Osteoblast (primary cell): ENCODE measurements around the gene BRCA1. TPM values are rescaled to one million over a fixed set of nuclear protein-coding genes. Genes with fewer than 3 reads are reported as not detected.

Experiments
- DNase-seq: peaks from one replicate; pipeline ENCODE4 v3.0.0; 2011; ENCODE audit warnings: low spot score, mixed read lengths; ENCODE audit not compliant: insufficient read length; ENCODE audit errors: missing footprints
- H2AFZ ChIP-seq: 2 replicates; pipeline ENCODE4 v1.6.0; 2011; ENCODE audit warnings: mild to moderate bottlenecking, low read length
- H3K27ac ChIP-seq: 2 replicates; pipeline ENCODE4 v1.5.1; 2011; ENCODE audit warnings: mild to moderate bottlenecking, low read depth, low read length, moderate library complexity
- H3K27me3 ChIP-seq: 2 replicates; pipeline ENCODE4 v1.6.0; 2012; ENCODE audit warnings: mild to moderate bottlenecking, control low read depth, inconsistent platforms, low read length, moderate library complexity; ENCODE audit not compliant: insufficient read depth
- H3K36me3 ChIP-seq: 2 replicates; pipeline ENCODE4 v1.5.1; 2011; ENCODE audit warnings: mild to moderate bottlenecking, low read length, control low read depth, moderate library complexity; ENCODE audit not compliant: insufficient read depth
- H3K4me1 ChIP-seq: 2 replicates; pipeline ENCODE4 v1.5.1; 2011; ENCODE audit warnings: mild to moderate bottlenecking, low read length, control low read depth, moderate library complexity; ENCODE audit not compliant: insufficient read depth
- H3K4me2 ChIP-seq: 2 replicates; pipeline ENCODE4 v1.6.0; 2011; ENCODE audit warnings: mild to moderate bottlenecking, low read length; ENCODE audit not compliant: insufficient read depth
- H3K4me3 ChIP-seq: fragments of 200-600 bp; sonication (generic); 3 replicates; pipeline ENCODE4 v1.5.1; 2012; ENCODE audit warnings: mild to moderate bottlenecking, low read length, inconsistent platforms; ENCODE audit not compliant: insufficient read depth
- H3K79me2 ChIP-seq: 2 replicates; pipeline ENCODE4 v1.6.0; 2012; ENCODE audit warnings: mild to moderate bottlenecking, low read length, control low read depth, inconsistent platforms; ENCODE audit not compliant: insufficient read depth
- H3K9me3 ChIP-seq: 2 replicates; pipeline ENCODE4 v1.5.1; 2011; ENCODE audit warnings: low read depth, low read length, control low read depth
- H4K20me1 ChIP-seq: 2 replicates; pipeline ENCODE4 v1.6.0; 2012; ENCODE audit warnings: mild to moderate bottlenecking, low read length, control low read depth; ENCODE audit not compliant: insufficient read depth
- total RNA-seq: library from RNA; depleted of rRNA; stranded (reverse); fragments of >200 nt; gene quantifications from 2 replicates; pipeline ENCODE4 v1.2.3, GENCODE V29; 2012
- TF ChIP-seq, protein P1 (sequence below): IDR thresholded peaks from 2 replicates; pipeline ENCODE4 v1.5.1; 2011; ENCODE audit warnings: mild to moderate bottlenecking, low read depth, low read length, moderate library complexity; ENCODE audit errors: extremely low read depth

Gene BRCA1
- total RNA-seq, 1 donor, result 5.4 TPM

DNA sequence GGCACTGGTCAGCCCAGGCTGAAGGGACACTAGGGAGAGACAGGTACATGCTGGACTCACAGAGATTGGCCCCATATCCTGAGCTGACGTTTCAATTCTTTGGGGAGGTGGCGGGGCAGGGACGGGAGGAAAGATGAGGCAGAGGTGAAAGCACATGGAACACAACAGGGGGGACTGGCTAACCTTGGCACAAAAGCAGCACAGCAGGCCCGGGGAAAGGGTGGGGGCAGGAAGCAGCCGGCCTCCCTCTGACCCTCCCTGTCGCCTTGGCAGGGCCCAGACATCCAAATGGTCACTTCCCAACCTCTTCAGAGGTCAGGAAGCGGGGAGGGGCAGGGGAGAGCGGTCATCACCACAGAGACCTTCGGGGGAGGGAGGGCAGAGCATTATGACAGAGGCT lies 109.6 kb downstream of the BRCA1 start:
- Histone ChIP-seq H3K4me2 (no peak overlapping the region), H3K27me3 (no peaks in the 10 kb centered on the region), H4K20me1 (peaks cover 26% of the 10 kb centered on the region), H3K9me3 (no peaks in the 10 kb centered on the region), H3K27ac (no peak overlapping the region), H2AFZ (no peak overlapping the region), H3K36me3 (peaks cover 46% of the 10 kb centered on the region), H3K79me2 (peaks cover 48% of the 10 kb centered on the region), H3K4me1 (peaks cover 22% of the 10 kb centered on the region), H3K4me3 (no peak overlapping the region)
- TF ChIP-seq, protein P1, sequence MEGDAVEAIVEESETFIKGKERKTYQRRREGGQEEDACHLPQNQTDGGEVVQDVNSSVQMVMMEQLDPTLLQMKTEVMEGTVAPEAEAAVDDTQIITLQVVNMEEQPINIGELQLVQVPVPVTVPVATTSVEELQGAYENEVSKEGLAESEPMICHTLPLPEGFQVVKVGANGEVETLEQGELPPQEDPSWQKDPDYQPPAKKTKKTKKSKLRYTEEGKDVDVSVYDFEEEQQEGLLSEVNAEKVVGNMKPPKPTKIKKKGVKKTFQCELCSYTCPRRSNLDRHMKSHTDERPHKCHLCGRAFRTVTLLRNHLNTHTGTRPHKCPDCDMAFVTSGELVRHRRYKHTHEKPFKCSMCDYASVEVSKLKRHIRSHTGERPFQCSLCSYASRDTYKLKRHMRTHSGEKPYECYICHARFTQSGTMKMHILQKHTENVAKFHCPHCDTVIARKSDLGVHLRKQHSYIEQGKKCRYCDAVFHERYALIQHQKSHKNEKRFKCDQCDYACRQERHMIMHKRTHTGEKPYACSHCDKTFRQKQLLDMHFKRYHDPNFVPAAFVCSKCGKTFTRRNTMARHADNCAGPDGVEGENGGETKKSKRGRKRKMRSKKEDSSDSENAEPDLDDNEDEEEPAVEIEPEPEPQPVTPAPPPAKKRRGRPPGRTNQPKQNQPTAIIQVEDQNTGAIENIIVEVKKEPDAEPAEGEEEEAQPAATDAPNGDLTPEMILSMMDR, result no peak
- DNase-seq, result peak; percentile 35

DNA sequence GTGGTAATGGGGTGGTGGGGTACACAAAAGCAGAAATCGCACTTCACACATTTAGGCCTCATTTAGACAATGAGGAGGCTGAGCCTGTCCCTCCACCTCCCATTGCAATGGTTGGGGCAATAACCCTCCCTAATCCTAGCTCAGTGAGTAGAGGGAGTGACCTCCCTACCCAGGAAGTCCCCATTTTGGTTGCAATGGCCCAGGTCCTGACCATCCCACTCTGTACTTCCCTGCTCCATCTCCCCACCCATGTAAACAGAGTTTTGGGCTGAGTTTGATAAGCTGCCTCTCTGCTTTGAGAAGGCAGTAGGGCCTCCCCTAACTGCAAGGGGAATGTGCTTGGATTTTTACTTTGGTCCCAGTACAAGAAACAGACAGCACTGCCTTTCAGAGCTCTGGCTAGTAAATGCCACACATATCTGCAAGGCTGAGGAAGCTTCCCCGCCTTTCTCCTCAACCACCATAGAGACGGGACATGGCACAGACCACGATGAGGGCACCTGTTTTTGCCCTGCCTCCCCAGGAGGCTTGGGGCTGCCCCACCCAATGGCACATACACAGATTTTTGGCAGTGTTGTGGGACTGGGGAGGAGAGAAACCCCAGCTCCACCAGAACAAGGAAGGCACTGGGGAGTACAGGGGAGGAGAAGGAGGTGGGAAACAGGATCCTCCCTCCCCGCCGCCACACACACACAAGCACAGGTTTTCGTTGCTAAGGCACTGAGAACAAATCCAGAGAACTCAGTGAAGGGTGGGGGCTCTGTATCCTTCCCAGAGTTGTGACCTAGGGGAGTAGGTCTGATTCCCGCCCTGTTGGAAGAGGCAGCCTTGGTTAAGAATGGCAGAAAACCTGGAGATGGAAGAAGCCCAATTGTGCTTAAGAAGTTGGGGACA lies 110.3 kb downstream of the BRCA1 start:
- Histone ChIP-seq H3K27ac (no peak overlapping the region), H3K4me1 (peaks cover 15% of the 10 kb centered on the region), H3K9me3 (no peaks in the 10 kb centered on the region), H3K27me3 (no peaks in the 10 kb centered on the region), H3K4me3 (no peak overlapping the region), H3K79me2 (peaks cover 41% of the 10 kb centered on the region), H2AFZ (no peak overlapping the region), H3K4me2 (no peak overlapping the region), H4K20me1 (peaks cover 22% of the 10 kb centered on the region), H3K36me3 (peaks cover 42% of the 10 kb centered on the region)
- DNase-seq, result peak; percentile 37
- TF ChIP-seq, protein P1, result no peak

DNA sequence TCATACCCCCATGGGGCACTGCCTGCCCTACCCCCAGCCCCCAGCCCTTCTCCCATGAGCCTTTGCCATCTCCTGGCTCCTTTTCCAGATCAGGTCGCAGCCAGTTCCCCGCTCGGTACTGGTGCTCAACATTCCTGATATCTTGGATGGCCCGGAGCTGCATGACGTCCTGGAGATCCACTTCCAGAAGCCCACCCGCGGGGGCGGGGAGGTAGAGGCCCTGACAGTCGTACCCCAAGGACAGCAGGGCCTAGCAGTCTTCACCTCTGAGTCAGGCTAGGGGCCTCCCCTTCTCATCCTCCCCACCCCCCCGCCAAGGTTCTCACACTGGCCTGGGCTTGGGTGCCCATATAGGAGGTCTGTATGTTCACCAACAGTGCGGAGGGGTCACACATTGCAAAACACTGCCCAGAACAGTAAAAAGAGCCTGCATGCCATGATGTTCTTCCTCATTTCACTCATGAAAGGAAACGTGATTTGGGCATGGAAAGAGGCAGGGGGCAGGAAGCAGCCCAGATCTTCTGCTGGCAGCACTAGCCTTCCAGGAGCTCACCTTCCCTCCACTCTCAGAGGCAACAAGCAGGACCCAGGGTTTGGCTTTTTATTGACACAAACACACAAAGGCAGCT lies 111.0 kb downstream of the BRCA1 start:
- Histone ChIP-seq H3K9me3 (no peaks in the 10 kb centered on the region), H3K4me3 (no peak overlapping the region), H4K20me1 (peaks cover 18% of the 10 kb centered on the region), H3K4me2 (no peak overlapping the region), H3K79me2 (peaks cover 34% of the 10 kb centered on the region), H3K4me1 (peaks cover 8% of the 10 kb centered on the region), H3K36me3 (peaks cover 42% of the 10 kb centered on the region), H3K27me3 (no peaks in the 10 kb centered on the region), H2AFZ (no peak overlapping the region), H3K27ac (no peak overlapping the region)
- TF ChIP-seq, protein P1, result no peak
- DNase-seq, result peak; percentile 25

DNA sequence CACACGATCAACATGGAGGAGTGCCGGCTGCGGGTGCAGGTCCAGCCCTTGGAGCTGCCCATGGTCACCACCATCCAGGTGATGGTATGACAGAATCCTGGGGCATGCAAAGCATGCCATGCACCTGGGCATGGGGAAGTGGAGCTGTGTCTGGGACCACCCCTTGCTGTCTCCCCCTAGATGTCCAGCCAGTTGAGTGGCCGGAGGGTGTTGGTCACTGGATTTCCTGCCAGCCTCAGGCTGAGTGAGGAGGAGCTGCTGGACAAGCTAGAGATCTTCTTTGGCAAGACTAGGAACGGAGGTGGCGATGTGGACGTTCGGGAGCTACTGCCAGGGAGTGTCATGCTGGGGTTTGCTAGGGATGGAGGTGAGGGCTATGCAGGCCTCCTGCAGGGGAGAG lies 111.9 kb downstream of the BRCA1 start:
- no peaks in the 10 kb centered on the region for H3K9me3 ChIP-seq
- no peak overlapping the region for H3K27ac ChIP-seq
- peaks cover 26% of the 10 kb centered on the region for H3K79me2 ChIP-seq
- no peak overlapping the region for H3K4me3 ChIP-seq
- H3K4me1 ChIP-seq, result peaks cover 3% of the 10 kb centered on the region
- TF ChIP-seq, protein P1, result no peak
- H3K27me3 ChIP-seq, result no peaks in the 10 kb centered on the region
- H4K20me1 ChIP-seq, result peaks cover 10% of the 10 kb centered on the region
- peaks cover 35% of the 10 kb centered on the region for H3K36me3 ChIP-seq
- DNase-seq, result no peak
- H3K4me2 ChIP-seq, result no peak overlapping the region
- H2AFZ ChIP-seq, result no peak overlapping the region
